AG04450 (cell line): ENCODE measurements around the gene KNSTRN. TPM values are rescaled to one million over a fixed set of nuclear protein-coding genes. Genes with fewer than 3 reads are reported as not detected.

Source experiments
- CTCF ChIA-PET: fragments of 300-600, 350-600 bp; formaldehyde crosslinking; extraction: SDS; loops from one replicate; lab custom pipeline; 2022; ENCODE audit warnings: antibody characterized with exemption, inconsistent platforms; lab: Charles Lee
- POLR2A ChIA-PET: fragments of 350-600 bp; formaldehyde crosslinking; extraction: SDS; loops from one replicate; lab custom pipeline; 2021; ENCODE audit warnings: antibody characterized with exemption, inconsistent platforms; lab: Yijun Ruan, JAX
- DNase-seq: peaks from one replicate; pipeline ENCODE4 v3.0.0-alpha.2; 2011; ENCODE audit warnings: low read depth, low spot score
- H3K27ac ChIP-seq: one replicate; pipeline ENCODE4 v1.5.1; 2012; ENCODE audit warnings: low read depth, low read length, control low read depth
- H3K27me3 ChIP-seq: one replicate; pipeline ENCODE4 v1.6.0; 2012; ENCODE audit warnings: low read length; ENCODE audit not compliant: control insufficient read depth, insufficient read depth
- H3K4me3 ChIP-seq: 2 replicates; pipeline ENCODE4 v1.5.1; 2011; ENCODE audit warnings: mild to moderate bottlenecking, low read depth, low read length, control low read depth
- H3K9me3 ChIP-seq: 2 replicates; pipeline ENCODE4 v1.5.1; 2012; ENCODE audit warnings: low read length; ENCODE audit not compliant: control insufficient read depth, insufficient read depth
- polyA plus RNA-seq: library from polyadenylated mRNA; depleted of rRNA; stranded (reverse); fragments of >200 nt; gene quantifications from 2 replicates; pipeline ENCODE4 v1.2.3, GENCODE V29; 2011
- TF ChIP-seq, protein P1 (sequence below): IDR thresholded peaks from 2 replicates; pipeline ENCODE4 v1.5.1; 2011; ENCODE audit warnings: low read depth, low read length, control low read depth, inconsistent platforms

KNSTRN gene
- polyA plus RNA-seq, 1 experiment = 18.2 TPM

DNA sequence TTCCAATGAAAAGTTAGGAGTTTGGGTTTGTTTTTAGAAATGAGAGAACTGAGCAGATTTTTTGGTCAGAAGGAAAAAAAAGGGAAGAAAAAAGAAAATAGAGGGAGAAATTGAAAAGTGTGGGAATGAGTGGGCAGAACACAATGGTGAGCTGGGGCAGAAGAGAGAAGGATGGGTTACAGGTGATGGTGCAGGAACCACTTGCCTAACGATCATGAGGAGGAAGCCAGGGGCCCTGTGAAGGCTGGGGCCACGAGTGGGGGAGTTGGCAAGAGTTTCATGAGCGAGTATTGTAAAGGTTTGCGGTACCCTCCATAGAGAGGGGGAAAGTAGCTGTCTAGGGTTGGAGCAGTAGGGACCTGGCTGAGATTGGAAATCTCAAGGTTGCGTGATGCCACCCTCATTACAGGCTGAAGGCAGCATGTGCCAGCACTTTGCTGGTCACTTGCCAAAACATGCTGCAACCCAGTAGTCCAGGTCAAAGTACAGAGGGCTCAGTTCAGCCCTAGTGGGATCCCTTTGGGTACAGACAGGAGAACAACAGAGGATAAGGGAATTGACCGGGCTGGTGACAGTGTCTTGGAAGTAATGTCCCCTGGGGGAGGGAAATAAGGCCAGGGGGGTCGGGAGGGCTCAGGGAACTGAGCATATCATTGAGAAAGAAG is 29.7 kb downstream of the KNSTRN start:
- POLR2A ChIA-PET = no interaction called here
- H3K9me3 ChIP-seq = no peaks in the 10 kb centered on the region
- TF ChIP-seq, protein P1, sequence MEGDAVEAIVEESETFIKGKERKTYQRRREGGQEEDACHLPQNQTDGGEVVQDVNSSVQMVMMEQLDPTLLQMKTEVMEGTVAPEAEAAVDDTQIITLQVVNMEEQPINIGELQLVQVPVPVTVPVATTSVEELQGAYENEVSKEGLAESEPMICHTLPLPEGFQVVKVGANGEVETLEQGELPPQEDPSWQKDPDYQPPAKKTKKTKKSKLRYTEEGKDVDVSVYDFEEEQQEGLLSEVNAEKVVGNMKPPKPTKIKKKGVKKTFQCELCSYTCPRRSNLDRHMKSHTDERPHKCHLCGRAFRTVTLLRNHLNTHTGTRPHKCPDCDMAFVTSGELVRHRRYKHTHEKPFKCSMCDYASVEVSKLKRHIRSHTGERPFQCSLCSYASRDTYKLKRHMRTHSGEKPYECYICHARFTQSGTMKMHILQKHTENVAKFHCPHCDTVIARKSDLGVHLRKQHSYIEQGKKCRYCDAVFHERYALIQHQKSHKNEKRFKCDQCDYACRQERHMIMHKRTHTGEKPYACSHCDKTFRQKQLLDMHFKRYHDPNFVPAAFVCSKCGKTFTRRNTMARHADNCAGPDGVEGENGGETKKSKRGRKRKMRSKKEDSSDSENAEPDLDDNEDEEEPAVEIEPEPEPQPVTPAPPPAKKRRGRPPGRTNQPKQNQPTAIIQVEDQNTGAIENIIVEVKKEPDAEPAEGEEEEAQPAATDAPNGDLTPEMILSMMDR = no peak
- DNase-seq = no peak
- no peaks in the 10 kb centered on the region for H3K27me3 ChIP-seq
- no peak overlapping the region for H3K4me3 ChIP-seq
- CTCF ChIA-PET = no interaction called here
- no peak overlapping the region for H3K27ac ChIP-seq

DNA sequence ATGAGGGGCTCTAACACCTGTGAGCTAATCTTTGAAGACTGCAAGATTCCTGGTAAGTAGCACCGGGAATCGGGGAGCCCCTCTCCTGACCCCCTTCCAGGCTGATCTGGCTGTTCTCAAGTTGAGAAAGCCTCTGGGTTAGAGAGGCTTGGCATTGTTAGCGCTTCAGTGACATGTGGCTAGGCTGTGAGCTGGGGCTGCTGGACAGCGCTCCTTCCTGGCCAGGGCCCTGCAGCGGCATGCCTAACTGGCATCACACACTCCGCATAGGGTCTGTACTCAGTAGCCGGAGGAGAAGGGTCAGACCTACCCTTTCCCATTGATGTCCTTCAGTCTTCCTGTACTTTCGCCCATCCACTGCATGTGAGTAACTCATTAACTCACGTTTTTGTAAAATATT is 30.5 kb downstream of the KNSTRN start:
- DNase-seq = no peak
- Histone ChIP-seq H3K27me3 (no peaks in the 10 kb centered on the region), H3K4me3 (no peak overlapping the region), H3K9me3 (no peaks in the 10 kb centered on the region), H3K27ac (no peak overlapping the region)
- POLR2A ChIA-PET = no interaction called here
- CTCF ChIA-PET = no interaction called here
- TF ChIP-seq, protein P1 = no peak

DNA sequence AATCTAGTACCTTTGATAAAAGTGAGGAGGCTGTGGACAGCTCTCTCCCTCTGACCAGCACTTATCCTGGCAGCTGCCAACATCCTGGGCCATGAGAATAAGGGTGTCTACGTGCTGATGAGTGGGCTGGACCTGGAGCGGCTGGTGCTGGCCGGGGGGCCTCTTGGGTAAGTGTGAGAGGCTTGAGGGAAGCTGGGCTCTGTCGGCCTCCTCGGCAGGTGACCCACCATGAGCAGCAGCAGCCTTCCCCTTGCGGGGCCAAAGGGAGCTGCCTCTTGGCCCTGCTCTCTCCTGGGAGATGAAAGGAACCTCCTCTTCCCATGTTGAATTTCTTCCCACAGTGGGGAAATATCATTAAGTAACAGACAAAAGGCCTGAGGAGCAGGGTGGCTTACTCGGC is 32.3 kb downstream of the KNSTRN start:
- Histone ChIP-seq H3K27ac (no peak overlapping the region), H3K27me3 (no peaks in the 10 kb centered on the region), H3K9me3 (no peaks in the 10 kb centered on the region), H3K4me3 (no peak overlapping the region)
- no peak for DNase-seq
- TF ChIP-seq, protein P1 = no peak
- CTCF ChIA-PET = interaction anchor here (1.3 kb wide), 1 partner anchor 140 kb away, joined by 4 read pairs; no protein-coding TSS in a partner anchor
- POLR2A ChIA-PET = no interaction called here

DNA sequence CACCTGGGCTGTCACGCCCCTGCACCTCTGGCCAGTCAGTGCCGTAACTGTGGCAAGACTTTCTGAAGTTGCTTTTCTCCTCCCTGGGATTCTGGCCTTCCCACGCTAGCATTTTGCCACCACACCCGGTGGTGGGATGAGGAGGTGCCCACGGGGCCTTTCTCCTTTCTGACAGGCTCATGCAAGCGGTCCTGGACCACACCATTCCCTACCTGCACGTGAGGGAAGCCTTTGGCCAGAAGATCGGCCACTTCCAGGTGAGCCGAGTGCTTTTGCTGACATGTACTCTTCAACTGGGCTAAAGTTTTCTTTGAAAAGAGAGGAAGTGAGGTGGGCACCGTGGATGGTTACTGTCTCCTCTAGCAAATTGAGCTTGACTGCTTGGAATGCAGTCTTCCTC is 32.7 kb downstream of the KNSTRN start:
- CTCF ChIA-PET = no interaction called here
- DNase-seq = no peak
- Histone ChIP-seq H3K27me3 (no peaks in the 10 kb centered on the region), H3K4me3 (no peak overlapping the region), H3K9me3 (no peaks in the 10 kb centered on the region), H3K27ac (no peak overlapping the region)
- TF ChIP-seq, protein P1 = no peak
- POLR2A ChIA-PET = no interaction called here

DNA sequence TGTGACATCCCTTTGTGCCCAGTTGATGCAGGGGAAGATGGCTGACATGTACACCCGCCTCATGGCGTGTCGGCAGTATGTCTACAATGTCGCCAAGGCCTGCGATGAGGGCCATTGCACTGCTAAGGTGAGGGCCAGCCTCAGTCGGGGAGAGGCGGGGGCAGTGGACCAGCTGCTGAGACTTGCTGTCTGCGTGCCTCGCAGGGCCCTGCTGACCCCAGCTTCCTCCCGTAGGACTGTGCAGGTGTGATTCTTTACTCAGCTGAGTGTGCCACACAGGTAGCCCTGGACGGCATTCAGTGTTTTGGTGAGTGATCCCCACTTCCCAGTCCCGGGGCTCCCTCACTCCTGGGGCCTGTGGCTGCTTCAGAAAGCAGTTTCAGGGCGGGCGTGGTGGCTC is 33.5 kb downstream of the KNSTRN start:
- POLR2A ChIA-PET = no interaction called here

More for the DNA sequence above, 33.5 kb downstream of the KNSTRN start:
- H3K4me3 ChIP-seq = no peak overlapping the region
- no peaks in the 10 kb centered on the region for H3K27me3 ChIP-seq
- CTCF ChIA-PET = no interaction called here
- no peak for DNase-seq
- TF ChIP-seq, protein P1 = no peak
- H3K9me3 ChIP-seq = no peaks in the 10 kb centered on the region
- no peak overlapping the region for H3K27ac ChIP-seq
